SU-DHL-6 (cell line): ENCODE data around the gene NUFIP1.

ENCODE experiments used
- H2AFZ ChIP-seq: fragments of 200-600 bp; sonication (generic); 2 replicates; pipeline ENCODE4 v1.6.1; 2014; ENCODE audit warnings: low read depth, mild to moderate bottlenecking, moderate library complexity, mixed read lengths, antibody characterized with exemption, low read length; ENCODE audit not compliant: severe bottlenecking
- H3F3A ChIP-seq: fragments of 200-600 bp; shearing (Covaris generic); 2 replicates; pipeline ENCODE4 v1.6.0; 2016; ENCODE audit warnings: antibody characterized with exemption, mild to moderate bottlenecking; ENCODE audit not compliant: insufficient read depth
- H3K27ac ChIP-seq: fragments of 200-600 bp; sonication (generic); 2 replicates; pipeline ENCODE4 v1.5.1; 2016; ENCODE audit warnings: low read depth, mild to moderate bottlenecking, low read length, moderate library complexity, mixed read lengths
- H3K27me3 ChIP-seq: fragments of 200-600 bp; sonication (generic), shearing (Covaris generic); 2 replicates; pipeline ENCODE4 v1.6.0; 2014; ENCODE audit warnings: mild to moderate bottlenecking, low read length
- H3K36me3 ChIP-seq: fragments of 200-600 bp; sonication (generic); 2 replicates; pipeline ENCODE4 v1.6.1; 2014; ENCODE audit warnings: mild to moderate bottlenecking, low read length, mixed read lengths
- H3K4me2 ChIP-seq: fragments of 300-600, 200-600 bp; shearing (Covaris generic), sonication (generic); 2 replicates; pipeline ENCODE4 v1.6.0; 2014; ENCODE audit warnings: low read length, low read depth, mild to moderate bottlenecking; ENCODE audit not compliant: poor library complexity, severe bottlenecking
- H3K4me3 ChIP-seq: fragments of 200-600 bp; sonication (generic); 2 replicates; pipeline ENCODE4 v1.5.1; 2014; ENCODE audit warnings: antibody characterized with exemption, low read length, mild to moderate bottlenecking, mixed read lengths; ENCODE audit not compliant: insufficient read depth, poor library complexity, severe bottlenecking
- H3K79me2 ChIP-seq: fragments of 200-600 bp; sonication (generic); 2 replicates; pipeline ENCODE4 v1.6.1; 2014; ENCODE audit warnings: mild to moderate bottlenecking, low read length, moderate library complexity; ENCODE audit not compliant: insufficient read depth
- H3K9ac ChIP-seq: fragments of 200-600 bp; sonication (generic); 2 replicates; pipeline ENCODE4 v1.7.0; 2014; ENCODE audit warnings: mild to moderate bottlenecking, low read length
- H3K9me2 ChIP-seq: fragments of 200-600 bp; sonication (generic); replicated peaks from 2 replicates; pipeline ENCODE4 v1.6.1; 2014; ENCODE audit warnings: low read length; ENCODE audit not compliant: insufficient read depth
- H3K9me3 ChIP-seq: fragments of 200-600 bp; sonication (generic); 2 replicates; pipeline ENCODE4 v1.6.1; 2014; ENCODE audit warnings: low read length, mixed read lengths; ENCODE audit not compliant: insufficient read depth
- H4K20me1 ChIP-seq: fragments of 200-600 bp; sonication (generic); 2 replicates; pipeline ENCODE4 v1.6.1; 2014; ENCODE audit warnings: low read depth, mild to moderate bottlenecking, antibody characterized with exemption, low read length, moderate library complexity, mixed read lengths
- CTCF ChIP-seq: fragments of 200-600 bp; sonication (generic); IDR thresholded peaks from one replicate; pipeline ENCODE4 v1.5.1; 2017; ENCODE audit warnings: antibody characterized with exemption, mild to moderate bottlenecking, low read length, moderate library complexity; ENCODE audit not compliant: insufficient read depth, poor library complexity, severe bottlenecking
- EZH2phosphoT487 ChIP-seq: fragments of 200-600 bp; sonication (generic), shearing (Covaris generic); conservative IDR thresholded peaks from 2 replicates; pipeline ENCODE4 v1.6.1; 2018; ENCODE audit warnings: mild to moderate bottlenecking, antibody characterized with exemption, low read length, moderate library complexity, mixed read lengths

NUFIP1 gene

GRCh38 chr13:44932171-44932849 is 57.0 kb downstream of the NUFIP1 start:
- no peak overlapping the region for H2AFZ ChIP-seq
- no peaks in the 10 kb centered on the region for H3F3A ChIP-seq
- H3K79me2 ChIP-seq = no peaks in the 10 kb centered on the region
- no peaks in the 10 kb centered on the region for H3K9me2 ChIP-seq
- H3K27ac ChIP-seq = no peak overlapping the region
- no peaks in the 10 kb centered on the region for H3K36me3 ChIP-seq
- no peak overlapping the region for H3K4me2 ChIP-seq
- no peak overlapping the region for H3K9ac ChIP-seq
- no peaks in the 10 kb centered on the region for H4K20me1 ChIP-seq
- H3K27me3 ChIP-seq = no peaks in the 10 kb centered on the region
- H3K4me3 ChIP-seq = no peak overlapping the region
- TF ChIP-seq CTCF = no peak
- TF ChIP-seq EZH2phosphoT487 = no peak
- no peaks in the 10 kb centered on the region for H3K9me3 ChIP-seq

- no peaks in the 10 kb centered on the region for H3K9me2 ChIP-seq
- H4K20me1 ChIP-seq = no peaks in the 10 kb centered on the region
- H2AFZ ChIP-seq = no peak overlapping the region
- TF ChIP-seq EZH2phosphoT487 = no peak
- no peak for TF ChIP-seq CTCF
- no peaks in the 10 kb centered on the region for H3K36me3 ChIP-seq
- no peaks in the 10 kb centered on the region for H3K9me3 ChIP-seq
- no peak overlapping the region for H3K27ac ChIP-seq
- no peak overlapping the region for H3K4me2 ChIP-seq
- no peaks in the 10 kb centered on the region for H3K27me3 ChIP-seq
- H3K9ac ChIP-seq = no peak overlapping the region
- no peak overlapping the region for H3K4me3 ChIP-seq
- no peaks in the 10 kb centered on the region for H3F3A ChIP-seq
- H3K79me2 ChIP-seq = no peaks in the 10 kb centered on the region
Observed at GRCh38 chr13:44930963-44931623, 58.2 kb downstream of the NUFIP1 start.

GRCh38 chr13:44930280-44930679 is 59.0 kb downstream of the NUFIP1 start:
- Histone ChIP-seq H3K4me3 (no peak overlapping the region), H3K79me2 (no peaks in the 10 kb centered on the region), H3K27ac (no peak overlapping the region), H4K20me1 (no peaks in the 10 kb centered on the region), H3K4me2 (no peak overlapping the region), H3K27me3 (no peaks in the 10 kb centered on the region), H3K9ac (no peak overlapping the region), H3F3A (no peaks in the 10 kb centered on the region), H2AFZ (no peak overlapping the region), H3K9me2 (no peaks in the 10 kb centered on the region), H3K36me3 (no peaks in the 10 kb centered on the region), H3K9me3 (no peaks in the 10 kb centered on the region)
- TF ChIP-seq EZH2phosphoT487 (no peak), CTCF (no peak)
